ENCODE results near the gene SAP25.

SAP25 gene

GRCh38 chr7:100576384-100576993 lies 2.8 kb upstream of the SAP25 start:
- no peak for TF ChIP-seq CTCF (IDR thresholded peaks at IDR 0.05)

- no peak for TF ChIP-seq CTCF (IDR thresholded peaks at IDR 0.05)
Measured at GRCh38 chr7:100575746-100576383, 2.2 kb upstream of the SAP25 start.

- TF ChIP-seq CTCF (IDR thresholded peaks at IDR 0.05) = no peak
Measured at GRCh38 chr7:100575206-100575631, 1.5 kb upstream of the SAP25 start.

GRCh38 chr7:100574362-100575205 lies 884 bp upstream of the SAP25 start:
- no peak for TF ChIP-seq CTCF (IDR thresholded peaks at IDR 0.05)

GRCh38 chr7:100572949-100573675 lies 588 bp downstream of the SAP25 start:
- TF ChIP-seq CTCF (IDR thresholded peaks at IDR 0.05) = no peak

- TF ChIP-seq CTCF (IDR thresholded peaks at IDR 0.05) = no peak
Measured at GRCh38 chr7:100572281-100572948, 1.3 kb downstream of the SAP25 start.

- no peak for TF ChIP-seq CTCF (IDR thresholded peaks at IDR 0.05)
Measured at GRCh38 chr7:100571829-100572116, 1.9 kb downstream of the SAP25 start.

Data from LNCAP (cell line).